GM12872 (cell line): ENCODE results near the gene KIDINS220.

Experiments
- CTCF ChIP-seq: IDR thresholded peaks from 3 replicates; pipeline ENCODE4 v1.5.1; 2011; ENCODE audit warnings: low read depth, mild to moderate bottlenecking, low read length, moderate library complexity; ENCODE audit not compliant: insufficient read depth

Gene KIDINS220

GRCh38 chr2:8851811-8852560 is 14.6 kb upstream of the KIDINS220 start:
- no peak for TF ChIP-seq CTCF

- TF ChIP-seq CTCF: no peak
Measured at GRCh38 chr2:8850845-8851487, 13.6 kb upstream of the KIDINS220 start.

GRCh38 chr2:8849327-8849726 is 11.9 kb upstream of the KIDINS220 start:
- no peak for TF ChIP-seq CTCF

- no peak for TF ChIP-seq CTCF
Measured at GRCh38 chr2:8848328-8849100, 11.1 kb upstream of the KIDINS220 start.

- TF ChIP-seq CTCF: no peak
Measured at GRCh38 chr2:8847400-8847799, 10.0 kb upstream of the KIDINS220 start.

- no peak for TF ChIP-seq CTCF
Measured at GRCh38 chr2:8841932-8842331, 4.5 kb upstream of the KIDINS220 start.

- no peak for TF ChIP-seq CTCF
Measured at GRCh38 chr2:8840475-8841091, 3.2 kb upstream of the KIDINS220 start.
